ENCODE results near the gene CRLF2.

- TF ChIP-seq CTCF (conservative IDR thresholded peaks at IDR 0.05): no peak
- no peak for TF ChIP-seq EZH2 (IDR thresholded peaks at IDR 0.05; ENCODE audit: low read depth)
These were observed 60.4 kb downstream of the CRLF2 start for GRCh38 chrX:1152090-1152489.

Data from PC-9 (cell line).